ENCODE results near the gene SGSM1. TPM values are rescaled to one million over a fixed set of nuclear protein-coding genes. Genes with fewer than 3 reads are reported as not detected.

The SGSM1 gene
- 10 to 100 TPM in 1 of 2 donors, 1 to 10 TPM in 1; 6.8 to 11.1 TPM for total RNA-seq

- H3K27ac ChIP-seq: peak within 1 kb of the TSS; percentile 90 to 94
- H3K9me3 ChIP-seq: no peaks in the 10 kb centered on the region
- peak within 1 kb of the TSS; percentile 83 for H3K4me3 ChIP-seq
- DNase-seq (ENCODE audit: low spot score) (peak; percentile 25), ATAC-seq (ENCODE audit: insufficient number of reproducible peaks, low FRiP score, low read depth) (peak; percentile 26)
- H3K27me3 ChIP-seq (replicated peaks; ENCODE audit: insufficient read depth): no peaks in the 10 kb centered on the region
- peaks cover 30 to 48% of the 10 kb centered on the region in 2 donors for H3K4me1 ChIP-seq (ENCODE audit: control insufficient read depth in 1 of 2, low read depth in 2 of 2)
- no peaks in the 10 kb centered on the region for H3K36me3 ChIP-seq
- no peak for TF ChIP-seq CTCF (IDR thresholded peaks at IDR 0.05)
Measured at GRCh38 chr22:24805790-24806662, at the start of gene SGSM1. Gene SGSM1 (plus strand): TSS chr22:24806211. CDS start chr22:24806326, 115 bp downstream.

- Histone ChIP-seq H3K27ac (no peak overlapping the region), H3K4me3 (no peak overlapping the region), H3K27me3 (replicated peaks; ENCODE audit: insufficient read depth) (peaks cover 6% of the 10 kb centered on the region), H3K9me3 (no peaks in the 10 kb centered on the region), H3K36me3 (no peaks in the 10 kb centered on the region), H3K4me1 (ENCODE audit: control insufficient read depth in 1 of 2, low read depth in 2 of 2) (no peaks in the 10 kb centered on the region)
- ATAC-seq (ENCODE audit: insufficient number of reproducible peaks, low FRiP score, low read depth) (no peak), DNase-seq (ENCODE audit: low spot score) (no peak)
- TF ChIP-seq CTCF (IDR thresholded peaks at IDR 0.05): peak; percentile 86
Measured at GRCh38 chr22:24758164-24758799, 47.7 kb upstream of the SGSM1 start.

- Histone ChIP-seq H3K4me1 (ENCODE audit: control insufficient read depth in 1 of 2, low read depth in 2 of 2) (no peaks in the 10 kb centered on the region), H3K27me3 (replicated peaks; ENCODE audit: insufficient read depth) (peaks cover 6% of the 10 kb centered on the region), H3K27ac (no peak overlapping the region), H3K4me3 (no peak overlapping the region), H3K36me3 (no peaks in the 10 kb centered on the region), H3K9me3 (no peaks in the 10 kb centered on the region)
- no peak for TF ChIP-seq CTCF (IDR thresholded peaks at IDR 0.05)
- DNase-seq (ENCODE audit: low spot score) (no peak), ATAC-seq (ENCODE audit: insufficient number of reproducible peaks, low FRiP score, low read depth) (no peak)
Measured at GRCh38 chr22:24759765-24760164, 46.2 kb upstream of the SGSM1 start.

GRCh38 chr22:24760708-24761306 is 45.2 kb upstream of the SGSM1 start:
- no peaks in the 10 kb centered on the region for H3K36me3 ChIP-seq
- no peak for ATAC-seq (ENCODE audit: insufficient number of reproducible peaks, low FRiP score, low read depth)
- DNase-seq (ENCODE audit: low spot score): no peak
- H3K4me1 ChIP-seq (ENCODE audit: control insufficient read depth in 1 of 2, low read depth in 2 of 2): no peaks in the 10 kb centered on the region
- no peaks in the 10 kb centered on the region for H3K9me3 ChIP-seq
- no peak for TF ChIP-seq CTCF (IDR thresholded peaks at IDR 0.05)
- no peak overlapping the region for H3K27ac ChIP-seq
- no peak overlapping the region for H3K4me3 ChIP-seq
- peaks cover 6% of the 10 kb centered on the region for H3K27me3 ChIP-seq (replicated peaks; ENCODE audit: insufficient read depth)

Measured in thoracic aorta (tissue), 2 donors.